WERI-Rb-1 (cell line): ENCODE measurements around the gene WHRN.
A peak's percentile ranks its signal among the peaks of the same experiment; 100 is the strongest.

ENCODE experiments used
- DNase-seq: peaks from one replicate; pipeline ENCODE4 v3.0.0-alpha.2; 2020
- H3K27ac ChIP-seq: fragments of 250-450 bp; sonication (Bioruptor Pico); 2 replicates; pipeline ENCODE4 v1.5.1; 2020; ENCODE audit warnings: mild to moderate bottlenecking, moderate library complexity
- H3K27me3 ChIP-seq: fragments of 250-450 bp; sonication (Bioruptor Pico); 2 replicates; pipeline ENCODE4 v1.5.1; 2021; ENCODE audit warnings: mild to moderate bottlenecking, low read depth, moderate library complexity; ENCODE audit not compliant: insufficient read depth, severe bottlenecking
- H3K36me3 ChIP-seq: fragments of 250-450 bp; sonication (Bioruptor Pico); 2 replicates; pipeline ENCODE4 v1.5.1; 2020; ENCODE audit warnings: mild to moderate bottlenecking, moderate library complexity
- H3K4me3 ChIP-seq: 2 replicates; pipeline ENCODE4 v1.5.1; 2011; ENCODE audit warnings: low read depth, mild to moderate bottlenecking, control low read depth, low read length
- H3K9me3 ChIP-seq: fragments of 250-450 bp; sonication (Bioruptor Pico); 2 replicates; pipeline ENCODE4 v1.5.1; 2021; ENCODE audit warnings: mild to moderate bottlenecking, moderate library complexity; ENCODE audit not compliant: severe bottlenecking
- CTCF ChIP-seq: IDR thresholded peaks from 2 replicates; pipeline ENCODE4 v1.5.1; 2011; ENCODE audit warnings: low read depth, mild to moderate bottlenecking, control low read depth, inconsistent platforms, low read length

WHRN gene

GRCh38 chr9:114400772-114401171, 104.5 kb downstream of the WHRN start:
- no peak for TF ChIP-seq CTCF
- Histone ChIP-seq H3K36me3 (peaks cover 12% of the 10 kb centered on the region), H3K27me3 (no peaks in the 10 kb centered on the region), H3K9me3 (no peaks in the 10 kb centered on the region), H3K27ac (peak overlapping the region; percentile 85), H3K4me3 (no peak overlapping the region)
- no peak for DNase-seq

- Histone ChIP-seq H3K27me3 (no peaks in the 10 kb centered on the region), H3K9me3 (no peaks in the 10 kb centered on the region), H3K36me3 (peaks cover 14% of the 10 kb centered on the region), H3K27ac (no peak overlapping the region), H3K4me3 (no peak overlapping the region)
- no peak for TF ChIP-seq CTCF
- no peak for DNase-seq
These were observed 105.1 kb downstream of the WHRN start for GRCh38 chr9:114400219-114400618.

- Histone ChIP-seq H3K9me3 (no peaks in the 10 kb centered on the region), H3K4me3 (no peak overlapping the region), H3K36me3 (peaks cover 21% of the 10 kb centered on the region), H3K27me3 (no peaks in the 10 kb centered on the region), H3K27ac (no peak overlapping the region)
- TF ChIP-seq CTCF, result no peak
- DNase-seq, result no peak
These were observed 105.9 kb downstream of the WHRN start for GRCh38 chr9:114399381-114399780.

GRCh38 chr9:114397848-114398605, 107.2 kb downstream of the WHRN start:
- Histone ChIP-seq H3K4me3 (peak overlapping the region; percentile 87), H3K9me3 (no peaks in the 10 kb centered on the region), H3K27ac (peak overlapping the region; percentile 82), H3K36me3 (peaks cover 32% of the 10 kb centered on the region), H3K27me3 (no peaks in the 10 kb centered on the region)
- TF ChIP-seq CTCF, result no peak
- peak; percentile 99 for DNase-seq

- DNase-seq, result peak; percentile 54
- Histone ChIP-seq H3K27me3 (no peaks in the 10 kb centered on the region), H3K27ac (peak overlapping the region; percentile 82), H3K9me3 (no peaks in the 10 kb centered on the region), H3K4me3 (peak overlapping the region; percentile 87), H3K36me3 (peaks cover 38% of the 10 kb centered on the region)
- TF ChIP-seq CTCF, result no peak
These were observed 107.9 kb downstream of the WHRN start for GRCh38 chr9:114397219-114397847.
